H1 (cell line): ENCODE data around the gene GJC2. TPM values are rescaled to one million over a fixed set of nuclear protein-coding genes. Genes with fewer than 3 reads are reported as not detected.

Source experiments
- BACH1 ChIP-seq: IDR thresholded peaks from 2 replicates; pipeline ENCODE4 v1.6.1; 2012; ENCODE audit warnings: low read length, improper control_type of control experiment
- CEBPB ChIP-seq: IDR thresholded peaks from 2 replicates; pipeline ENCODE4 v1.6.1; 2012; ENCODE audit warnings: low read depth, low read length
- GABPA ChIP-seq: IDR thresholded peaks from 2 replicates; pipeline ENCODE4 v1.6.1; 2011; ENCODE audit warnings: mild to moderate bottlenecking, low read length, moderate library complexity, borderline replicate concordance; ENCODE audit not compliant: insufficient read depth
- KDM5A ChIP-seq: fragments of 200-600 bp; IDR thresholded peaks from 2 replicates; pipeline ENCODE4 v1.7.1; 2012; ENCODE audit warnings: mild to moderate bottlenecking, low read length, inconsistent platforms, mixed read lengths
- MAFK ChIP-seq: IDR thresholded peaks from 2 replicates; pipeline ENCODE4 v1.6.1; 2012; ENCODE audit warnings: low read depth, mild to moderate bottlenecking, improper control_type of control experiment, low read length
- NRF1 ChIP-seq: IDR thresholded peaks from 2 replicates; pipeline ENCODE4 v1.6.1; 2011; ENCODE audit warnings: mild to moderate bottlenecking, low read depth, low read length, improper control_type of control experiment
- RNF2 ChIP-seq: fragments of 200-900, 300-1000 bp; sonication (generic); IDR thresholded peaks from 2 replicates; pipeline ENCODE4 v1.7.1; 2016; ENCODE audit warnings: borderline replicate concordance, low read depth, mild to moderate bottlenecking, antibody characterized with exemption, low read length; ENCODE audit not compliant: poor library complexity, severe bottlenecking; ENCODE audit errors: missing control alignments
- SIN3A ChIP-seq, 2 experiments: IDR thresholded peaks in 1 of 2; conservative IDR thresholded peaks in 1 of 2; 2 replicates each; pipeline ENCODE4 v1.6.1; 2011 to 2012; ENCODE audit warnings: low read length in 2 of 2, improper control_type of control experiment in 1 of 2, low read depth in 1 of 2, mild to moderate bottlenecking in 1 of 2
- SP4 ChIP-seq: IDR thresholded peaks from 2 replicates; pipeline ENCODE4 v1.6.1; 2012; ENCODE audit warnings: low read length, inconsistent platforms
- SRF ChIP-seq: IDR thresholded peaks from 2 replicates; pipeline ENCODE4 v1.6.1; 2011; ENCODE audit warnings: mild to moderate bottlenecking, low read depth, low read length, moderate library complexity
- TAF7 ChIP-seq: optimal IDR thresholded peaks from 2 replicates; pipeline ENCODE3; 2011; ENCODE audit warnings: low read depth, mild to moderate bottlenecking, inconsistent platforms, low read length, moderate library complexity, borderline replicate concordance
- polyA plus RNA-seq, 7 experiments: library from polyadenylated mRNA; depleted of rRNA in 3 of 7; stranded (reverse) in 5 of 7; unstranded in 2 of 7; fragments of >200 nt in 5 of 7; fragments of 200-250 nt in 2 of 7; gene quantifications; 1 replicate in 5 of 7; 2 replicates in 1 of 7; 4 replicates in 1 of 7; pipeline versions ENCODE4 v1.2.1 to v1.2.3, GENCODE V29; 2011 to 2013; ENCODE audit warnings: missing spikeins in 2 of 7, mixed read lengths in 2 of 7
- total RNA-seq: library from RNA; stranded (reverse); fragmentation: NEBNext Ultra II Directional; extraction: Animal tissue kit (Norgen Biotek cat#: 25700); gene quantifications from 2 replicates; pipeline ENCODE4 v1.2.1, GENCODE V29; 2021
- TF ChIP-seq, protein P1 (sequence below): IDR thresholded peaks from 2 replicates; pipeline ENCODE4 v1.6.1; 2012; ENCODE audit warnings: low read length, inconsistent platforms

GJC2 gene
- total and polyA plus RNA-seq, 2 of the 8 experiments (the other 6 are each of a cell fraction or from before 2014, with no cell fraction given) = 0.17 to 0.54 TPM

DNA sequence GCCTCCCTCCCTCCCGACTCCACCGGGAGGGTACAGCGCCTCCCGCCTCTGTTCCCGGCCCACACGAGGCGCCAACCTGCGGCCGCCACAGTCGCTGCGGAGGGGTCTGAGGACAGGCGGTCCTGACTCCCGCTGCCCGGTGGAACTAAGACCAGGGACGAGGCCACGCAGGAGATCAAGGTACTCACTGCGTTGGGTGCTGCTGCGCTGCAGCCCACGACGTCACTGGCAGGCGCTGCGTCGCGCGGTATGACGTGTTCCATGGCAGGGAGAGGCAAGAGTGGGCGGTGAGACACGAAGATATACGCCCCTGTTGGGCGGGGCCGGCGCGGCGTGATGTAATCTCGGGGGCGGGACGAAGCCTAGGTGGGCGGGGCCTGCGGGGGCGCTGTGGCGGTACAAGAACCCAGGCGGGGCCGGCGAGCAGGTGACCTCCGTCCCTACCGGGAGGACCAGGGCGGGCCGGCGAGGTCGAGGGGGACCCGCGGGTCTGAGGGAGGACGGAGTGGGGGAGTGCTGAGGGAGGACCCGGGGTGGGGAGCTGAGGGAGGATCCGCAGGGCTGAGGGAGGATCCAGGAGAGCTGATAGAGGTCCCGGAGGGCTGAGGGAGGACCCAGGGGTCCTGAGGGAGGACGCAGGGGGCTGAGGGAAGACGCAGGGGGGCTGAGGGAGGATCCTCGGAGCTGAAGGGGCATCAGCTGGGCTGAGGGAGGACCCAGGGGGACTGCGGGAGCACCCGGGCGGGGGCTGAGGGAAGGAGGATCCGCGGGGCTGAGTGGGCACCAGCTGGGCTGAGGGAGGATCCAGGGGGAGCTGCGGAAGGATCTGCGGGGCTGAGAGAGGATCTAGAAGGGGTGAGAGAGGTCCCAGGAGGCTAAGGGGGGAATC, 40.4 kb upstream of the GJC2 start, which contains the start of gene MRPL55 (continued):
- TF ChIP-seq, protein P1, sequence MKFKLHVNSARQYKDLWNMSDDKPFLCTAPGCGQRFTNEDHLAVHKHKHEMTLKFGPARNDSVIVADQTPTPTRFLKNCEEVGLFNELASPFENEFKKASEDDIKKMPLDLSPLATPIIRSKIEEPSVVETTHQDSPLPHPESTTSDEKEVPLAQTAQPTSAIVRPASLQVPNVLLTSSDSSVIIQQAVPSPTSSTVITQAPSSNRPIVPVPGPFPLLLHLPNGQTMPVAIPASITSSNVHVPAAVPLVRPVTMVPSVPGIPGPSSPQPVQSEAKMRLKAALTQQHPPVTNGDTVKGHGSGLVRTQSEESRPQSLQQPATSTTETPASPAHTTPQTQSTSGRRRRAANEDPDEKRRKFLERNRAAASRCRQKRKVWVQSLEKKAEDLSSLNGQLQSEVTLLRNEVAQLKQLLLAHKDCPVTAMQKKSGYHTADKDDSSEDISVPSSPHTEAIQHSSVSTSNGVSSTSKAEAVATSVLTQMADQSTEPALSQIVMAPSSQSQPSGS = no peak; the same call in 1 of the 2 replicates
- TF ChIP-seq KDM5A (peak; percentile 97), SRF (peak; percentile 90), SIN3A (conservative IDR thresholded peaks at IDR 0.05 in 1 of 2, IDR thresholded peaks at IDR 0.05 in 1 of 2; ENCODE audit: low read depth in 1 of 2, low read length in 2 of 2) (peak; percentile 49 to 84; a peak in 2 of 4 replicates), TAF7 (peak; percentile 65), CEBPB (peak; percentile 84), SP4 (peak; percentile 93), NRF1 (no peak), GABPA (no peak), RNF2 (no peak), BACH1 (no peak), MAFK (no peak)
